HG03060 (cell line): ENCODE measurements around the gene LCK.

Experiments used
- ATAC-seq: cut with Tn5 transposase; IDR thresholded peaks from one replicate; pipeline ENCODE4 v1.9.1; 2021; ENCODE audit warnings: low read depth, moderate number of reproducible peaks; ENCODE audit not compliant: unreplicated experiment

LCK gene

DNA sequence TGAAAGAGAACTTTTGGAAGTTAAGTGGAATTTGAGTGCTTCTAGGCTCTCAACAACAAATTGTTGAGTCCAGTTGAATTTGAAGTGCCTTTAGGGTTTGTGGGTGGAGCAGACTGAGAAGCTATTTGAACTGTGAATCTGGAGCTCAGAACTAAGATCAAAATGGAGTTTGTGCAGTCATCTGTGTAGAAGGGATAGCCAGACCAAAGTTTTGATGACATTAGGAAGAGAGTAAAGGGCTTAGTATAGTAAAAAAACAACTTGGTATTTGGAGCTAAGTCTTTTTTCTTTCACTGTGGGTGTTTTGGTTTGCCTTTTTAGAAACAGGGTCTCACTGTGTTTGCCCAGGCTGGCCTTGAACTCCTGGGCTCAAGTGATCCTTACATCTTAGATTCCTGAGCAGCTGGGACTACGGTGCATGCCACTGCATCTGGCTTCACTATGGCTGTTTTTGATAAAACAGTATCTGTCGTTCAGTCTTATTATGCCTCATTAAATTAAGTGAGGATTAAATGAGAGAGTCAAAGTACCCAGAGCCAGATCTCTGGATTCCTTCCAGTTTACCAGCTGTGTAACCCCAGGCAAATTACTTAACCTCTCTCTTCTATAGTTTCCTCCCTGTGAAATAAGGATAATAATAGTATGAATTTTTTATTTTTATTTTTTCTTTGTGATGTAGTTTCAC, 60.8 kb downstream of the LCK start:
- ATAC-seq: no peak

DNA sequence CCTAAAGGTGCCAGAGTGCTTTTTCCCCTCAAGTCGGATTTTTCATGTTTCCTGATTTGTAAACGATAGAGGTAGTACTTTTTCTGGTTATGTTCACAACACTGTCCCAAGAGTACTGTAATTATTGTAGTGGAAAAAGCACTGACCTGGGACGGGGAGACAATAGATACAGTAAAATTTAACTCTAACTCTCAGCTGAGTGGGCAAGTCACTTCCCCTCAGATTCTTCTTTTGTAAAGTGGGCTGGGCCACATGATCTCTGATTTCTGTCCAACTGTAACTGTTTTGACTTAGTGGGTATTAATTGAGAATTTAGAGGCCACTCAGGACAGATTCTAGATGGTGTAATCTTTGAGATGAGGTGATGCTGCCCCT, 65.8 kb downstream of the LCK start:
- no peak for ATAC-seq

- ATAC-seq: no peak
Observed at GRCh38 chr1:32318127-32318869, 67.2 kb downstream of the LCK start.

GRCh38 chr1:32321712-32322291, 70.7 kb downstream of the LCK start:
- no peak for ATAC-seq

- no peak for ATAC-seq
Observed at GRCh38 chr1:32327204-32327603, 76.1 kb downstream of the LCK start.

DNA sequence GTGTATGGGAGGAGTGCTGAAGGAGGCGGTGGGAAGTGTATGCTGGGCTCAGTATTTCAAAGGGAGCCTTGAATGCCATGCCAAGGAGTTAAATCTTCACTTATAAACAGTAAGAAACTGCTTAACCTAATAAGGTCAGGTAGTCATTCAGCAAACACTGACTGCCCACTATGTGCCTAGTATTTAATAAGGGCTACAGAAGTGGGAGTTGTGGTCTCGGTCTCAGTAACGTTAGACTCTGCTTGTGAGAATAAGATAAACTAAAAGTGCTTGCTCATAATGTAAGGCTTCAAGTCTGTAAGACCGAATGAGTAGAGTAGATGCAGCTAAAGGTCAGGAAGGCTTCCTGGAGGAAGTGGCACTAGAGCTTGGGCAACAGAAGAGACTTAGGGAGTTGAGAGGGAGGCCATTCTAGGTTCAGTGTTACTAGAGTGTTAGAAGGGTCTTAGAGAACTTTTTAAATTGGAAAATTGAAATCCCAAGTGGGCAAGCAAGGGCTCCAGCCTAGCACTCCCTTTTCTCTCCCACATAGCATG, 78.9 kb downstream of the LCK start:
- no peak for ATAC-seq

GRCh38 chr1:32330558-32331151, 79.6 kb downstream of the LCK start:
- ATAC-seq: no peak

GRCh38 chr1:32331549-32331948, 80.5 kb downstream of the LCK start:
- no peak for ATAC-seq

- no peak for ATAC-seq
Observed at GRCh38 chr1:32332290-32333079, 81.4 kb downstream of the LCK start.

- no peak for ATAC-seq
Observed at GRCh38 chr1:32333251-32333963, 82.3 kb downstream of the LCK start.

DNA sequence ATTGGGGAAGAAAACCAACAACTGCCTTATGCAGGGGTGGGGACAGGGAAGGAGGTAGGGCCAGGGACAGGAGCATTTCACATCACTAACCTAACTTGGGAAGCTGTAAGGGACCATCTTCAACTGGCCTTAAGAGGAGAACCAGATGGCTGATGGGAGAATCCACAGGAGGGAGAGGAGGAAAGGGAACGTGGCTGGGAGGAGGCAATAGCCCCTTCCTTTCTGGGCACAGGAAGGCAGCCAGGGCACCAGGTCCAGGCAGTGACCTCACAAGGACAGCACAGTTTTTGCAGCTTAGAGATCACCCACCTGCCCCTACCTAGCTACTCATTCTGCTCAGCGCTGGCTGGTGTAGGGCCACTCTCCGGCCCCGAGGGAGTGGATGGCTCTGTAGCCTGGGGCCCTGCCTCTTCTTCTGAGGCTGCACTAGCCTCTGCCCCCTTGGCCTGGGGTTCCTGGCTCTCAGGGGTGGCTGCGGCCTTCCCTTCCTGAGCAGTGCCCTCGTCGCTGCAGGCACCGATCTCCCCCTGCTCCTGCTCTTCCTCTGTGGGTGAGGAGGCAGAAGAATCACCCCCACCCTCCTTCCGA, 83.3 kb downstream of the LCK start:
- ATAC-seq: no peak

DNA sequence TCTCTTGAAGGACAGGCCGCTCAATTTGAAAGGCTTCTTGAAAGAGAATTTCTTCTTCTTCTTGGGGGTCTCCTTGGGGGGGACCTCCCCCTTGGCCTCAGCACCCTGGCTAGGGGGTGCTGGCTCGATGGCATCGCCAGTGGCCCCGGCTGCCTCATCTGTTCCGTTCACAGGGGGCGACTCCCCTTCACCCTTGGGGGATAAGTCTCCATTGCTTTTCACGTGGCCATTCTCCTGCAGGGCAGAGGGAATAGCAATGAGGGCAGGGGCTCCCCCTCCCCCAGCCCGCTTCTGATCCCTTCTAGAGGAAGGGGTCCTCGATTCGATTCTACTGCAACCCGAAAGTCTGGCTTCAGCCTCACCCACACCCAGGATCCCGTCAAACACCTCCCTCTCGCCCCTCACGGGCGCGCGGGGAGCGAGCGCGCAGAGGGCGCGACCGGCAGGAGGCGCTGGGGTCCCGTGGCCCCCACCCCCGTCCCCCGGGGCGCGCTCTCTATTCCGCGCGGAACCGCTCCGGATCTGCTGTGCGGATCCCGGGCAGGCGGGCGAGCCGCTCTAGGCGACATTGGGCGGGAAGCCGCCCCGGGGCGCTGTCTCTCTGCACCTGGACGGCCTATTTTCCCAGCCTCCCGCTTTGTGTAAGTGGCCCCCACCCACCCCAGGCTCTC, 83.9 kb downstream of the LCK start:
- no peak for ATAC-seq

DNA sequence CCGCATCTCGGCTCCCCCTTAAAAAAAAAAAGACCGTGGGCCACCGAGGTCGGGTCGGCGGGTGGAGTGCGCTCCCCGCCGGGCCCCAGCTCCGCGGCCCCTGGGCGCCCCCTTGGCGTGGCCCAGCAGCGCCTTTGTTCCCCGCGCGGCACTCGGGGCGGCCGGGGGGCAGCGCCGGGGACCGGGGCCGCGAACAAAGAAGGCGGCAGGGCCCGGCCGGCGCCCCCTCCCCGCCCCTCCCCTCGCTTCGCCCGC, 84.4 kb downstream of the LCK start:
- no peak for ATAC-seq
